KMS-11 (cell line): ENCODE data around the gene PRKCE.

Experiments
- H2AFZ ChIP-seq: fragments of 200-600 bp; sonication (generic); 2 replicates; pipeline ENCODE4 v1.6.1; 2016; ENCODE audit warnings: antibody characterized with exemption, mixed run types, low read depth
- H3K27ac ChIP-seq: fragments of 200-600 bp; sonication (generic); 2 replicates; pipeline ENCODE4 v1.6.1; 2016; ENCODE audit warnings: mild to moderate bottlenecking, mixed run types
- H3K27me3 ChIP-seq: fragments of 200-600 bp; sonication (generic); 2 replicates; pipeline ENCODE4 v1.6.1; 2017; ENCODE audit warnings: mild to moderate bottlenecking, low read depth, mixed run types, moderate library complexity; ENCODE audit not compliant: insufficient read depth
- H3K36me3 ChIP-seq: fragments of 200-600 bp; sonication (generic); 2 replicates; pipeline ENCODE4 v1.6.1; 2017; ENCODE audit warnings: mild to moderate bottlenecking, mixed run types; ENCODE audit not compliant: insufficient read depth
- H3K4me1 ChIP-seq: fragments of 200-600 bp; sonication (generic); 2 replicates; pipeline ENCODE4 v1.6.1; 2016; ENCODE audit warnings: mild to moderate bottlenecking, low read depth, mixed run types; ENCODE audit not compliant: poor library complexity, severe bottlenecking
- H3K4me2 ChIP-seq: fragments of 200-600 bp; sonication (generic); 2 replicates; pipeline ENCODE4 v1.7.0; 2016; ENCODE audit warnings: mild to moderate bottlenecking, mixed run types
- H3K4me3 ChIP-seq: fragments of 200-600 bp; sonication (generic); IDR thresholded peaks from 2 replicates; pipeline ENCODE4 v1.6.1; 2017; ENCODE audit warnings: low read depth, low read length, mixed read lengths; ENCODE audit not compliant: insufficient read depth
- H3K79me2 ChIP-seq: fragments of 200-600 bp; sonication (generic); 2 replicates; pipeline ENCODE4 v1.6.1; 2016; ENCODE audit warnings: low read depth, mixed run types; ENCODE audit not compliant: insufficient read depth
- H3K9ac ChIP-seq: fragments of 200-600 bp; sonication (generic); 2 replicates; pipeline ENCODE4 v1.6.1; 2016; ENCODE audit warnings: mild to moderate bottlenecking, mixed run types
- H4K20me1 ChIP-seq: fragments of 200-600 bp; sonication (generic); 2 replicates; pipeline ENCODE4 v1.6.1; 2016; ENCODE audit warnings: mild to moderate bottlenecking, mixed run types; ENCODE audit not compliant: insufficient read depth
- CTCF ChIP-seq: fragments of 200-600 bp; sonication (generic); conservative IDR thresholded peaks from 2 replicates; pipeline ENCODE4 v1.6.1; 2017; ENCODE audit warnings: low read depth, mild to moderate bottlenecking, antibody characterized with exemption, low read length, moderate library complexity, mixed read lengths

The PRKCE gene

GRCh38 chr2:45649858-45650811 lies 1.3 kb upstream of the PRKCE start:
- no peak for TF ChIP-seq CTCF
- Histone ChIP-seq H3K27me3 (peaks cover 9% of the 10 kb centered on the region), H4K20me1 (no peaks in the 10 kb centered on the region), H3K36me3 (no peaks in the 10 kb centered on the region), H3K27ac (peak overlapping the region; percentile 16; the same call in 1 of the 2 replicates), H3K4me2 (peak overlapping the region; percentile 49), H3K79me2 (no peaks in the 10 kb centered on the region), H2AFZ (peak overlapping the region; percentile 99), H3K4me3 (peak overlapping the region; percentile 67), H3K9ac (peak overlapping the region; percentile 55), H3K4me1 (peaks cover 5% of the 10 kb centered on the region)

DNA sequence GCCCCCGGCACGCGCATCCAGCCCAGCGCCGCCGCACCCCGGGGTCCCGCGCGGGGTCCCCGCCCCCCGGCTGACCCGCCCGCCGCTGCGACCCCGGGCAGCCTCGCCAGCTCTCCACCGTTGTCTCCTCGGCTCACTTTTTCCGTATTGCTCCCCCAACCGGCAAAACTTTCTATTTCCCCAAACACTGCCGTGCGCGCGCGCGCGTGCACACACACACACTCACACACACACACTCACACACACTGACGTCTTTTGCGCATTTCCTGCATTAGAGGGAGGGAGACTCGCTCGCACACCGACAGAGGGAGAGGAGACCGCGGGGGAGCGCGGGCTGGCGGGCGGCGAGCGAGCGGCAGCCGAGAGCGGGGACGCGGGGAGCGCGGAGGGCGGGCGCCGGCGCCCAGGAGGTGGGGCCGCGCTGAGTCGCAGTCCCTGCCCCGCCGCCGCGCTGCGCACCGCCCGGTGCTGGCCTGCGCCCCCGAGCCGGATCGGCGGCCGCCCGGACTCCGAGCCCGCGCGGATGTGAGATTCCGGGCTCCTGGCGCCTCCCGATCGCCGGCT lies 542 bp upstream of the PRKCE start:
- Histone ChIP-seq H4K20me1 (no peaks in the 10 kb centered on the region), H2AFZ (peak overlapping the region; percentile 99), H3K27me3 (peaks cover 9% of the 10 kb centered on the region), H3K4me2 (peak overlapping the region; percentile 79), H3K36me3 (no peaks in the 10 kb centered on the region), H3K9ac (peak overlapping the region; percentile 55), H3K4me1 (peaks cover 5% of the 10 kb centered on the region), H3K4me3 (no peak overlapping the region), H3K79me2 (no peaks in the 10 kb centered on the region), H3K27ac (peak overlapping the region; percentile 16; the same call in 1 of the 2 replicates)
- TF ChIP-seq CTCF = peak; percentile 36; the same call in 1 of the 2 replicates

DNA sequence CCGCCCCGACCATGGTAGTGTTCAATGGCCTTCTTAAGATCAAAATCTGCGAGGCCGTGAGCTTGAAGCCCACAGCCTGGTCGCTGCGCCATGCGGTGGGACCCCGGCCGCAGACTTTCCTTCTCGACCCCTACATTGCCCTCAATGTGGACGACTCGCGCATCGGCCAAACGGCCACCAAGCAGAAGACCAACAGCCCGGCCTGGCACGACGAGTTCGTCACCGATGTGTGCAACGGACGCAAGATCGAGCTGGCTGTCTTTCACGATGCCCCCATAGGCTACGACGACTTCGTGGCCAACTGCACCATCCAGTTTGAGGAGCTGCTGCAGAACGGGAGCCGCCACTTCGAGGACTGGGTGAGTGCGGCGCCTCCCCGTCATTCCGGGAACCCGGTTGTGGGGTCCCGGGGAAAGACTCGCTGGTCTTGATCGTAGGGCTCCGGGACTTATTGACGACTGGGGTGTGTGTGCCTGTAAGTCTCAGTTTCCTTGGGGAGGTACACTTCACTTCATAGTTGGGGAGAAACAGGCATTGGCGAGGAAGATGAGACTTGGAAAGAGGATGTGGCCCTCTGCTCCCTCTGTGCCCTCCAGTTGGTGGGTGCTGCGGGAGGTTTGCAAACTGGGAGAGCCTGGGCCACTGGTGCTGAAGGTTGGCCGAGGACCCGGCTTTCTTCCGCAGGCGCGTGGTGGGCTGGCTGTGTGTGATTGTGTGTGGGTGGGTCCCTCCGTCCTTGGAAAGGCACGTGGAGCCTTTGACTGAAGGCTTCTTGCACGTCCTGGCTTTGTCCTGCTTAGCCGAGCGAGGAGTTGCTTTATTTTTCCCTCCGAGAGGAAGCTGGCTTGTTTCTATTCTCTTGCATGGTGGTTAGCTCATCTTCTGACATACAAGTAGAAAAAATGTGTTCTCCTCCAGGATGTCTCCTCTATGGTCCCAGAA lies 886 bp downstream of the PRKCE start:
- no peak for TF ChIP-seq CTCF
- Histone ChIP-seq H3K4me1 (peaks cover 5% of the 10 kb centered on the region), H3K4me3 (no peak overlapping the region), H3K27ac (no peak overlapping the region), H3K9ac (no peak overlapping the region), H3K36me3 (no peaks in the 10 kb centered on the region), H3K27me3 (peaks cover 9% of the 10 kb centered on the region), H4K20me1 (no peaks in the 10 kb centered on the region), H3K79me2 (no peaks in the 10 kb centered on the region), H3K4me2 (peak overlapping the region; percentile 79; the same call in 1 of the 2 replicates), H2AFZ (peak overlapping the region; percentile 99; the same call in 1 of the 2 replicates)

DNA sequence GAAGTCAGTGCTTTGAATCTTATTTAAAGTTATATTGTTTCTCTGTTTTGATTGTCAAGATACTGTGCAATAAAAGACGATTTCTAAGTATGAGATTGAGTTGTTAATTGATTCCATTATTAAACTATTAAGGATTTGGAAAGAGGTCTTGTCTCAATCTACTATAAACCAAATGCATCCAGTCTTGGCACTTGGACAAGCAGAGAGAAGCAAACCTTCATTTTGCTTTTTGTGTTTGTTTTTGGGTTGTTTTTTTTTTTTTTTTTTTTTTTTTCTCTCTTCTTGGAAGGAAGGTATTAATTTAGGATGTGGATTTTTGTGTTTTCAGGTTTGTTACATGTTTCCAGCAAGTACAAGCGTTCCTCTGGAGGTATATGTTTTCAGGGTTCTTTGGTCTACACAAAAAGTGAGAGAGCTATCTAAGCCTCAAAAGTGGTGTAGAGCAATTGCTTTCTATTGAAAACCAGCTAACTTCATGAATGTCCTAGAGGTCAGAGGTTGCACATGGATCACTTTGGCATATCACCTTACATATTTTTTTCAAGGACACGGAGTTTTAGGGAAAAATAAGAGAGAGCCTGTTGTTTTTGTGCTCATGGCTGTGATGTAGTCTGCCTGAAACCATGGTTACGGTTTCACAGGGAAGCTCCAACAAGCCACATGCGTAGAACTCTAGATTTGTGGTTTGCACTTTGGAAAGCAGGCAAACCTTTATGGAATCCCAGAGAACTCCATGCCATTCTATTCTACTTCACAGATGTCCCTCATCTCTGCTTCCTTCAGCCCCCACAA lies 1.8 kb downstream of the PRKCE start:
- H2AFZ ChIP-seq = no peak overlapping the region
- TF ChIP-seq CTCF = no peak
- H3K27me3 ChIP-seq = peaks cover 9% of the 10 kb centered on the region
- H3K4me3 ChIP-seq = no peak overlapping the region
- no peak overlapping the region for H3K27ac ChIP-seq
- peaks cover 5% of the 10 kb centered on the region for H3K4me1 ChIP-seq
- H3K79me2 ChIP-seq = no peaks in the 10 kb centered on the region
- H3K9ac ChIP-seq = no peak overlapping the region
- no peaks in the 10 kb centered on the region for H3K36me3 ChIP-seq
- H4K20me1 ChIP-seq = no peaks in the 10 kb centered on the region
- H3K4me2 ChIP-seq = no peak overlapping the region
